ENCODE measurements around the gene GTF3A. TPM values are rescaled to one million over a fixed set of nuclear protein-coding genes. Genes with fewer than 3 reads are reported as not detected.
A peak's percentile ranks its signal among the peaks of the same experiment; 100 is the strongest.

The GTF3A gene
- total and polyA plus RNA-seq, 10 donors, result 90.7 to 275 (median 133) TPM

DNA sequence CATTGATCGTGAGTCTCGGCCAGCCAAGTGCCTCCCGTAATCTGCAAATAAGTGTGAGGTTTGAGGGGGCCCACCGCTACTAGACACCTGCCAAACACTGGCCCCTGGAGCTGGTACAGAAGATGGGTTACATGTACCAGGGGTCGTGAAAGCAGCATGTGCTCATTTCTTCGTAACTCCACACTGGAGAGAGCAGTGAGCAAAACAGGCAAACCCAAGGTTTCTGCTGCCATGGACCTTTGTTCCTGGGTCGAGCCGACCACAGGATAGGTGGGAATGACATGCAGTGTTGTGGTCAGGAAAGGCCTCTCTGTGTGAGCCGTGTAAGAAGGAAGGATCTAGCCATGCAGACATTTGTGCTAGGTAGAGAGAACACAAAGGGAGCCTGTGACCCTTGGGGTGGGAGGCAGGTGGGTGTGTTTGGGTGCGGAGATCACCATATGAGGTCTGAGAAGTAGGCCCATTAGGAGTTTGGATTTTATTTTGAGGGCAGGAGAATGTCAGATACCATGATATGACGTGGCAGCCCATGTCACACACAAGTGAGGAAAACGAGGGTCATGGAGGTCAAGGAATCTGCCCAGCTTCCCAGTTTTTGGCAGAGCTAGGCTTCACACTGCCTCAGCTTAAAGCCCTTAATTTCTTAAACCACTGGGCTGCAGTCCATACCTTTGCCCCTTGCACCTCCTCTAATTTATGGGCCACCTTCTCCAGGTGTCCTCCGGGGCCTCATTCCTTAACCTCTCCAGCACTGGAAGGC lies 919 bp downstream of the GTF3A start:
- TF ChIP-seq, protein P1, sequence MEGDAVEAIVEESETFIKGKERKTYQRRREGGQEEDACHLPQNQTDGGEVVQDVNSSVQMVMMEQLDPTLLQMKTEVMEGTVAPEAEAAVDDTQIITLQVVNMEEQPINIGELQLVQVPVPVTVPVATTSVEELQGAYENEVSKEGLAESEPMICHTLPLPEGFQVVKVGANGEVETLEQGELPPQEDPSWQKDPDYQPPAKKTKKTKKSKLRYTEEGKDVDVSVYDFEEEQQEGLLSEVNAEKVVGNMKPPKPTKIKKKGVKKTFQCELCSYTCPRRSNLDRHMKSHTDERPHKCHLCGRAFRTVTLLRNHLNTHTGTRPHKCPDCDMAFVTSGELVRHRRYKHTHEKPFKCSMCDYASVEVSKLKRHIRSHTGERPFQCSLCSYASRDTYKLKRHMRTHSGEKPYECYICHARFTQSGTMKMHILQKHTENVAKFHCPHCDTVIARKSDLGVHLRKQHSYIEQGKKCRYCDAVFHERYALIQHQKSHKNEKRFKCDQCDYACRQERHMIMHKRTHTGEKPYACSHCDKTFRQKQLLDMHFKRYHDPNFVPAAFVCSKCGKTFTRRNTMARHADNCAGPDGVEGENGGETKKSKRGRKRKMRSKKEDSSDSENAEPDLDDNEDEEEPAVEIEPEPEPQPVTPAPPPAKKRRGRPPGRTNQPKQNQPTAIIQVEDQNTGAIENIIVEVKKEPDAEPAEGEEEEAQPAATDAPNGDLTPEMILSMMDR (IDR thresholded peaks at IDR 0.05 in 8 of 11, conservative IDR thresholded peaks at IDR 0.05 in 3 of 11), result no peak
- no peak for TF ChIP-seq POLR2AphosphoS5 (IDR thresholded peaks at IDR 0.05)
- no peak for TF ChIP-seq POLR2A (IDR thresholded peaks at IDR 0.05)
- Histone ChIP-seq H3K36me3 (peaks cover 2 to 35% (median 25%) of the 10 kb centered on the region in 6 donors), H3K27me3 (replicated peaks in 1 of 7) (no peaks in the 10 kb centered on the region), H3K9me3 (no peaks in the 10 kb centered on the region), H3K4me3 (peak overlapping the region; percentile 72 to 97 (median 88)), H3K27ac (peak overlapping the region; percentile 89 to 97 (median 92)), H3K4me1 (peaks cover 14 to 67% (median 49%) of the 10 kb centered on the region in 6 donors)
- 14 to 20% (median 17%) methylated on average over 12 to 13 of the region's 13 CpGs for WGBS, 5 donors
- no peak for DNase-seq
- intact Hi-C loops (cut with DNase I; ENCODE audit: low total_unique reads), result no loop called here

DNA sequence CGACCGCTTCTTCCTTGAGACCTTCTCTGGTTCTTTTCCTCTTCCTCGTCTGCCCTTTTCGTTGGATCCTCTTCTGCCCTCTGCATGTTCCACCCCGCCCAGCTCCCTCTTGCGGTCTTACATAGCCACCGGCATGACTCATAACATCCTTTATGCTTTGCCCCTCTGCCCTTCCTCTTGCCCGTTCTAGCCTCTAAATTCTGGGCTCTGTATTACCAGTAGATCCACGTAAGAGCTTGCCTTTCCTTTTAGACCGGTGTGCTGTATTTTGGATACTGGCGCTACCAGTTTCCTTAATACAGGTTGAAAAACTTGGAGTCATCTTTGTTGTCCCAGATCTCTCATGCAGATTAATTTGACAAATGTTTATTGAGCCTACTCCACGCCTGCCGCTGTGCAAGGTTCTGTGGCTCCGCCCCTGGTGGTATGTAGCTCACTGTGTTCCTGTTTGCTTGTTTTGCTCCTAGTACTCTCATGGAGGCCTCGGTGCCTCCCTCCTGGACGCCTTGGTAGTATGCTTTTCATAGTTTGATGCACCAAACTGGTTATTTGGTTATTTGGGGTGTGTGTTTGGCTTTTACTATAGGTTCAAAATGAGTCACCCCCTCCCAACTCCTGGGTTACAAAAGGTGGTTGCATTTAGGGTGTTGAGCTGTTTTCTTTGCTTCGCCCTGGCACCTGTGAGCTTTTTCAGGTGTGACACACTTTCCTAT lies 1.7 kb downstream of the GTF3A start:
- Histone ChIP-seq H3K27ac (peak overlapping the region; percentile 89 to 97 (median 92)), H3K4me1 (peaks cover 14 to 71% (median 49%) of the 10 kb centered on the region in 6 donors), H3K27me3 (replicated peaks in 1 of 7) (no peaks in the 10 kb centered on the region), H3K9me3 (no peaks in the 10 kb centered on the region), H3K4me3 (peak overlapping the region; percentile 72 to 97 (median 88)), H3K36me3 (peaks cover 6 to 42% (median 32%) of the 10 kb centered on the region in 6 donors)
- intact Hi-C loops (cut with DNase I; ENCODE audit: low total_unique reads), result no loop called here
- 4 to 10% (median 5%) methylated on average over 17 of the region's 17 CpGs for WGBS, 5 donors
- TF ChIP-seq POLR2A (IDR thresholded peaks at IDR 0.05) (no peak), POLR2AphosphoS5 (IDR thresholded peaks at IDR 0.05) (peak; percentile 12 to 90 (median 44))
- TF ChIP-seq, protein P1 (IDR thresholded peaks at IDR 0.05 in 8 of 11, conservative IDR thresholded peaks at IDR 0.05 in 3 of 11), result peak; percentile 35 to 77 (median 64)
- peak; percentile 92 for DNase-seq

DNA sequence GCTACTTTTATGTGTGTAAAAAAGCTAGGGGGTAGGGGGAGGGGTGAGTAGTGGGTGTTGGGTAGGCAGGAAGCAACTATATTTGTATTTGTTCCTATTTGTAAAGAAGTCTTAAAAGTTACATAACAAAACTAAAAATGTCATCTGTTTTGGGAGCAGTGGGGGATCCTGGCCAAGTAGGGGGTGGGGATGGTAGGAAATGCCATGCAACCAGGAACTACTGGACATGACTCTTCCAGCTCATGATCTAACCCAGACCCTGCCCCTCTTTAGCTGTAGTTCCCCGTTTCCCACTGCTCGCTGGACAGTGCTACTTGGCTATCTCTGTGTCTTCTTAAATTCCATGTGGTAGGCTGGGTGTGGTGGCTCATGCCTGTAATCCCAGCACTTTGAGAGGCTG lies 3.2 kb downstream of the GTF3A start:
- peaks cover 14 to 82% (median 54%) of the 10 kb centered on the region in 6 donors for H3K4me1 ChIP-seq
- TF ChIP-seq POLR2A (IDR thresholded peaks at IDR 0.05), result no peak
- peak in 1 of 3 donors; percentile 11 for TF ChIP-seq POLR2AphosphoS5 (IDR thresholded peaks at IDR 0.05)
- H3K27me3 ChIP-seq (replicated peaks in 1 of 7), result no peaks in the 10 kb centered on the region
- peak overlapping the region; percentile 89 to 97 (median 92) for H3K27ac ChIP-seq
- 49 to 78% (median 62%) methylated on average over 2 of the region's 2 CpGs for WGBS, 5 donors
- peak overlapping the region in 3 of 8 donors; percentile 88 to 97 (median 94) for H3K4me3 ChIP-seq
- peaks cover 6 to 58% (median 48%) of the 10 kb centered on the region in 6 donors for H3K36me3 ChIP-seq
- DNase-seq, result no peak
- intact Hi-C loops (cut with DNase I; ENCODE audit: low total_unique reads), result no loop called here
- no peaks in the 10 kb centered on the region for H3K9me3 ChIP-seq

DNA sequence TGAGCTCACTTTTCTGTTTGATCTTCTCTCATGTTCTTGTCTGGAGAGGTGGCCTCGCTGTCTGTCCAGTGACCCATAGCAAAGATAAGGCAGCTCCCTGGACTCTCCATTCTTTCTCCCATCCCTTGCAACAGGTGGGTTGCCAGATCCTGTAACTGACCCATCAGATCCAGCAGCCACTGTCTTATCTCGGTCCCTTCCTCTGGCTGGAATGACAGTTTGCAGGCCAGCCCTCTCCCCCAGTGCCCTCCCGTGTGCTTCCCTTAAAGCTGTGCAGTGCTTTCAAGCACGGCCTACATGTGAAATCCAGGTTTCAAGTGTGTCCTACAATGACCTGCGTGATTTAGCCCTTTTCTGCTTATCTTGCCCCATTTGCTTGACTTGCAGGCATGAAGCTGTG lies 3.7 kb downstream of the GTF3A start:
- 89 to 95% (median 92%) methylated on average over 5 of the region's 5 CpGs for WGBS, 5 donors
- intact Hi-C loops (cut with DNase I; ENCODE audit: low total_unique reads), result no loop called here
- peaks cover 14 to 87% (median 56%) of the 10 kb centered on the region in 6 donors for H3K4me1 ChIP-seq
- peak overlapping the region; percentile 89 to 97 (median 92) for H3K27ac ChIP-seq
- peak overlapping the region in 1 of 8 donors; percentile 94 for H3K4me3 ChIP-seq
- TF ChIP-seq, protein P1 (IDR thresholded peaks at IDR 0.05 in 8 of 11, conservative IDR thresholded peaks at IDR 0.05 in 3 of 11), result no peak
- no peak for TF ChIP-seq POLR2AphosphoS5 (IDR thresholded peaks at IDR 0.05)
- no peak for TF ChIP-seq POLR2A (IDR thresholded peaks at IDR 0.05)
- H3K9me3 ChIP-seq, result no peaks in the 10 kb centered on the region
- no peak for DNase-seq
- H3K36me3 ChIP-seq, result peaks cover 6 to 63% (median 53%) of the 10 kb centered on the region in 6 donors
- no peaks in the 10 kb centered on the region for H3K27me3 ChIP-seq (replicated peaks in 1 of 7)
